GM04503 (cell line): ENCODE measurements around the gene TAAR2.
"Not testable (repeated sequence)": the region's sequence is repeated elsewhere in the genome, so short reads cannot be mapped to it uniquely, and the experiment has no call there.

Experiments
- DNase-seq: peaks from one replicate; pipeline ENCODE4 v3.0.0-alpha.2; 2012; ENCODE audit warnings: low read depth

The TAAR2 gene

DNA sequence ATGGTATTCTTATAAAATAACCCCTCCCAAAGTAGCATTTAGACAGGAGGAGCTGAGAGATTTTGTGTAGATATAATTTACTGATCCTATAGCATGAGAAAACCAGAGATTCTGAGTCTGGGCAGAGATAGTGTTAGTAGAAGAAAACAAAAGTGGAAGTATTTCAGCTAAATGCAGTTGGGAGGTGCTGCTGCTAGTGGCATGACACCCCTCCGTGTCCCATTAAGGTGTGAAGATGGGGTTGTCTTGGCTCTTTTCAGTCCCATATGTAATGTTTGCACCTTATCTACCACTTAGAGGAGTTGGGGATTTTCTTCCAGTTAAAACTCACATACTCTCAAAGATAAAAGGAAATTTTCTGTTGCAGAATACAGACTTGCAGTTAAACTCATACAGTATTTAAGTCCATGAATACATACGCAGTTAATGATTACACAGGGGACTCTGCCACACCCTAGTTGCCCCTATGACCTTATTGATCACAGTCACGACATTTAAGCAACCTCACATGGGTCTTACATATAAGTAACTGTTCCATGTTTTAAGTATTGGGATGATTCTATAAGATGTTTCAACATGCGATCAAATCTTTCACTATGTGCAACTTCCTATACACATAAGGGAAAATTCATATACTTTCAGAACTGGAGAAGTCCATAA, 11.5 kb downstream of the TAAR2 start:
- no peak for DNase-seq

DNA sequence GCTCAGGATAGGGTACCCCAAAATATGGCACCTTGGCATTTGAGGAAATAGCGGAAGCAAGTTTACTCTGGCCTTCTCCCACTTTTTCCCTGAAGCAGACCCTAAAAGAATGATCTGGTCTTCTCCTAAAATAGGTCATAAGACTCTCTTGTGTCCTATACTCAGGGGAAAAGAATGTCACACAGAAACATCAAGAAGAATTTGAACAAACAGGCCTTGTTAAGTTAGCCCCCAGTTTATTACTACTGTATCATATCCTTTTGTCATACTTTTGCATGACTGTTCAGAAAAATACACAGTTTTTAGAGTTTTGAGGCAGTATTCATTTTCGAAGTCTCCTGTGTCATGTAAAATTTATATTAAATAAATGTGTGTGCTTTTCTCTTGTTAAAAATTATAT, 12.5 kb downstream of the TAAR2 start:
- DNase-seq: no peak

DNA sequence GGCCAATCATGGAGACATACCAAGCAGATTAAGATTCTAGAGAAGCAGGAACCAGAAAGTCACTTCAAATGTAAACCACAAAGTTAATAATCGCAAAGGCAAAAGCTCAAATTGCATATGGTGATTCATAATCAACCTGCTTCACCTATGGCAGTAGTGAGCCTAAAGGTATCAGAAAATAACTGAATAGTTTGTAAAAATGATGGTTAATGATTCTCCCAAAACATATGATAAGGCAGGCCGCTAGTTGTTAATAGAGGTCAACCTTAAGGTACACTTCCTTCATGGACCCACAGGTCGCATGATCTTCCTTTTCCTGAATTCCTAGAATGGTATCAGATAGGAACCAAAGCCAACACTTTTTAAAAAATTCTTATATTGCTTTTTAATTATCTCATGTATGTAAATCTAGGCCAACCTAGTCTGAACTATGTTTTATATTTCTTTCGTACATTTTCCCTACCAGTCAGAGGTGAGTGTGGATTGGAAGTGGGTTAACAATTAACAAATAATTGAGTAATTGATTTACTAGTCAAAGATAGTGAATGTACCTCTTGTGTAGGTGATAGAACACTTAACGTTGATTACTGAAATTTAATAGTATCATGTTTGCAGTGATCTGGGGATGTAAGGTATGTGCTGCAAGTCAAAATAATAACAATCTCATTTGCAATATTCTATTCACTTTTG, 16.4 kb downstream of the TAAR2 start:
- no peak for DNase-seq

- DNase-seq: no peak
Observed at GRCh38 chr6:132604635-132605152, 19.4 kb downstream of the TAAR2 start.

- not testable (repeated sequence) for DNase-seq
Observed at GRCh38 chr6:132600900-132601299, 23.2 kb downstream of the TAAR2 start.

DNA sequence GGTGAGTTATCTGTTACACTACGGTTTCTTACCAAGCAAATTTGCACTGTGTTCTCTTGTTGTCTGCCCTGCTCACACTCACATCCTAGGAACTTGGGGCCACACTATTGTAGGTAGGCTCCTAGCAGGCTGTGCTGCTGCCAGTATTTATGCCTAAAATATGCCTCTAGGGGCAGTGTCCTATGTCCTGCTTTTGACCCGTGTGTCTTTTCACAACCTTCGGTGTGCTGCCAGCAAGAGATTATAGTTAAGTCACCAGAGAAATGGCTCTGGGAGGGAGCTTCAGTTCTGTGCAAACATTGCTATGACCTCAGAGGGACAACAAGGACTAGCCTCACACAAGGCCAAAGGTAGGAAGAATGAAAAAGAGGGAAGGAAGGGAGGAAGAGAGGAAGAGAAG, 25.6 kb downstream of the TAAR2 start:
- DNase-seq: no peak

DNA sequence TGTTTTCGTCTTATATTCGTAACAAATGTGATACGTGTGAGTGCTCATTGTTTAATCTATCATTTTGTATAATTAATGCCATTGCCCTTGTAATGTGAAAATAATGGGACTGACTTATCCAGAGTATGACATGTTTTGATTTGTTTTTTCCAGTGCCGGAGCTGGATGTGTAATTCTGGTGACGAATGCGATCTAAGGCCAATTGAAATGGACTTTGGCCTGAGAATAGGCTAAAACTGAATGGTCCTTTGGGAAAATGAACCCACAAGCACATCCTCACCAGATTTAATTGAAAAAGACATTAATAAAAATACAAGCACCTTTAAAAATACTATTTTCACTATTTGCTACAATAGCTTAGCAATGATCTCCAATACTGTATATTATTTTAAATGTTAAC, 27.9 kb downstream of the TAAR2 start:
- no peak for DNase-seq

- DNase-seq: no peak
Observed at GRCh38 chr6:132592855-132593254, 31.2 kb downstream of the TAAR2 start.

GRCh38 chr6:132590362-132590761, 33.7 kb downstream of the TAAR2 start:
- no peak for DNase-seq

GRCh38 chr6:132589454-132589853, 34.6 kb downstream of the TAAR2 start, which contains the start of gene TAAR5:
Gene TAAR5 (minus strand): TSS chr6:132589741. CDS start chr6:132589686, 55 bp downstream.
- no peak for DNase-seq

DNA sequence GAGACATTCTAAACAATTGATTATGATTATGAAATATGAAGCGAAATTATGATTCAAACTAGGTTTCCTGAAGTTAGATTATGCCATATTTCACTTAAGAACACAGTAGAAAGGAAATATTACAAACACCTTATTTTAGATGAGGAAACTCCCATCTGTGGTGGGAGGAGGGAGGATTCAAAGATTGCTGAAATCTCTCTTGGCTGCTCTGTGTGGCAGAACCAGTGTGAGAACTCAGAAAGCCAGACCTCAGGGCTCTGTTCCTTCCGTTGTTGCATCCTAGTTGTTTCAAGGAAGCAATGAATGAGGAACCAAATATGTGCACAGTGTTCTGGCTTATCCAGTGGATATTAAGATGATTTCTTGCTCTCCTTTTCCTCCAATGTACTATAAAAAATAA, 36.7 kb downstream of the TAAR2 start:
- DNase-seq: no peak

DNA sequence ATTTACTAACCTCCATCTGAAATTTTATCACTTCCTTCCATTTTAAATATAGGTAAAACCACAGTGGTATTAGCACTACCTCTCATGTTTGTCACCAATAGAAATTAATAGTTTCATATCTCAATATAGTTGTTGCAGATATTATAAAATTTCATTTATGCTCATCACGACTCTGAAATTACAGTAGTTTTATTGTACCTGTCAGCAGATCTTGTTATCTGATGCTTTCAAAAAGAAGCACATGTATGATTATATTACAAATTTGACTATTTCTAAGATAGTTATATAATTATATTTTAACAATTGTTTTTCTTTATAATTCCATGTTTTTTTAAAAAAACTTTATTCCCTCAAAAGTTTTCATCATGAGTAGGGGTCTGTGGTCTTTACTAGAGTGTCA, 39.4 kb downstream of the TAAR2 start:
- no peak for DNase-seq

DNA sequence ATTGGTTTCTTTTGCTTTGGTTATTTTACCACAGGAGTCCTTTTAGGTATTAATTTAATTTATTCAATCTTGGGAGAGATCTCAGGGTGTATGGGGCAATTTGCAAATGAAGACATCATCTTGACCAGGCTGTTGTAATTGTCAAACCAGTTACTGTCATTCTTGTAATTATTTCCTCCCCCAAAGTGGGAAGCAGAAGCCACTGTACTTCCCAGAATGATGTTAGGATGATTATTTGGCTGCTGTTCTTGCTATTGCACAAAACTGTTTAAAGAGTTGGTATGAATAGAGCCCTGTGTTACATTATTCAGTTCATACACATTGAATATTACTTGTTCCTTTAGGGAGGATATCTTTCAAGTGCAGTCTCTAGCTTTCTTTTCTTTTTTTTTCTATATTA, 52.3 kb downstream of the TAAR2 start:
- DNase-seq: no peak

- no peak for DNase-seq
Observed at GRCh38 chr6:132570221-132570777, 53.8 kb downstream of the TAAR2 start, which contains the start of gene TAAR6. Gene TAAR6 (plus strand): TSS chr6:132570322. CDS start chr6:132570322, 0 bp downstream.

DNA sequence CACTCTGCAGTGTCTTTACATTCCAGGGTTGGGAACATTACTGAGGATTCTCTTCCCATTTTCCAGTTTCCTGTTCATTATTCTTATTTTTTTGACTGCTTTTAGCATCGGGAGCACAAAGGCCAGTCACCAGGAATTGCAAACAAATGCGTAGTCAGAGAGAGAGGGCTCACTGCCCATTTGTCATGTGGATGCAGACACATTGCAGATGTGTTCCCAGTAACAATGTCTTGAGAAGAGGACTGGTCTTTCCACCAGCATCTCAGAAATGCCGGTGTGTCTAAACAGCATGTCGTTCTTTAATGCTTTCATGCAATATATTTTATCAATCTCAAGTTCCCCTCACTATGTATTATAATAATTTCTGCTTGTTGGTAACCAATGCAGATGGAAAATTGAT, 54.9 kb downstream of the TAAR2 start:
- no peak for DNase-seq

DNA sequence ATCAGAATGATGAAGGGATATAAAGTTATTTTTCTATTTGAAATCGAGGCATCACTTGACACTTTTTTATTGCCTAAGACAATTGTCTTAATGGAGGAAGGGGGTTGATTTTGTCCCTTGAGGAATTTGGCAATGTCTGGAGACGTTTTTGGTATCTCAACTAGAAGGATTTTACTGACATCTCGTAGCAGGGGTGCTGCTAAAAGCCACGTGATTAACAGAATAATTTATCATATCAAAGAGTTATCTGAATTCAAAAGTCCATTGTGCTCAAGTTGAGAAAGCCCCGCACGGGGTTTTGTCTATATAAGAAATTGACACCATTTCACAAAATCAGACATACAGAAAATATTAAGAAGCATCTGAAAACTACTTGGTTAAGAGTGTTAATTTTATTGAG, 55.5 kb downstream of the TAAR2 start:
- no peak for DNase-seq

GRCh38 chr6:132567566-132567965, 56.5 kb downstream of the TAAR2 start:
- DNase-seq: no peak
